Pulmonary artery endothelial cell (primary cell): ENCODE measurements around the gene ZNF583. TPM values are rescaled to one million over a fixed set of nuclear protein-coding genes. Genes with fewer than 3 reads are reported as not detected.

Experiments used
- DNase-seq: peaks from one replicate; pipeline ENCODE4 v3.0.0-alpha.2; 2011; ENCODE audit warnings: low read depth, low spot score
- total RNA-seq: library from RNA; depleted of rRNA; stranded (reverse); fragments of >200 nt; gene quantifications from 2 replicates; pipeline ENCODE4 v1.2.3, GENCODE V29; 2014

ZNF583 gene
- total RNA-seq, 1 donor from 2014 or later = 3.2 TPM

GRCh38 chr19:56474308-56474707 is 70.2 kb downstream of the ZNF583 start:
- no peak for DNase-seq

GRCh38 chr19:56476093-56476492 is 72.0 kb downstream of the ZNF583 start:
- no peak for DNase-seq

Other genes with a start within 250 kb of the ZNF583 start
- not detected in 2 replicates for gene GALP, start 228.3 kb upstream of the ZNF583 start, total RNA-seq
- gene ZSCAN5B, start 206.5 kb upstream of the ZNF583 start, total RNA-seq = not detected in 2 replicates
- gene ZSCAN5C, start 202.1 kb upstream of the ZNF583 start, total RNA-seq = not detected in 2 replicates
- 0.21 and 0.46 TPM in 2 replicates for gene EDDM13, start 131.6 kb upstream of the ZNF583 start, total RNA-seq
- gene ZSCAN5A, start 89.5 kb upstream of the ZNF583 start, total RNA-seq = 5.1 and 7.3 TPM in 2 replicates
- gene ZNF582, start 10.8 kb upstream of the ZNF583 start, total RNA-seq = 1.7 and 2.3 TPM in 2 replicates
- gene ZNF667, start 73.0 kb downstream of the ZNF583 start, total RNA-seq = 2.5 and 3.6 TPM in 2 replicates
- gene ZNF471, start 103.5 kb downstream of the ZNF583 start, total RNA-seq = 1.8 and 2.9 TPM in 2 replicates
- 5.1 and 10.4 TPM in 2 replicates for gene ZFP28, start 134.6 kb downstream of the ZNF583 start, total RNA-seq
- gene ZNF470, start 163.1 kb downstream of the ZNF583 start, total RNA-seq = 3.6 and 5.3 TPM in 2 replicates
- gene ZNF71, start 191.0 kb downstream of the ZNF583 start, total RNA-seq = 10.8 and 12.4 TPM in 2 replicates
- 0.14 and 0.26 TPM in 2 replicates for gene SMIM17, start 238.8 kb downstream of the ZNF583 start, total RNA-seq